GM23338 (cell line): ENCODE measurements around the gene CENPE. TPM values are rescaled to one million over a fixed set of nuclear protein-coding genes. Genes with fewer than 3 reads are reported as not detected.
"Not testable (repeated sequence)": the region's sequence is repeated elsewhere in the genome, so short reads cannot be mapped to it uniquely, and the experiment has no call there.

ENCODE experiments used
- ATAC-seq: fragments of 200-7000 bp; cut with Tn5 transposase; 3 replicates; pipeline ENCODE4 v1.9.1; 2020
- DNase-seq: peaks from one replicate; pipeline ENCODE4 v3.0.0-alpha.2; 2015; ENCODE audit warnings: low spot score
- H2AFZ ChIP-seq: fragments of 200-600 bp; sonication (generic); 2 replicates; pipeline ENCODE4 v1.8.0; 2016; ENCODE audit warnings: antibody characterized with exemption, mild to moderate bottlenecking, moderate library complexity
- H3F3A ChIP-seq: fragments of 200-600 bp; sonication (generic); replicated peaks from 2 replicates; pipeline ENCODE4 v1.8.0; 2017; ENCODE audit warnings: antibody characterized with exemption, mixed run types, low read depth
- H3K27ac ChIP-seq: fragments of 200-600 bp; sonication (generic); 2 replicates; pipeline ENCODE4 v1.6.1; 2016; ENCODE audit warnings: low read depth
- H3K27me3 ChIP-seq: fragments of 200-600 bp; sonication (generic); 2 replicates; pipeline ENCODE4 v1.8.0; 2016; ENCODE audit warnings: mild to moderate bottlenecking, mixed run types, moderate library complexity; ENCODE audit not compliant: insufficient read depth
- H3K36me3 ChIP-seq: fragments of 200-600 bp; sonication (generic); 2 replicates; pipeline ENCODE4 v1.8.0; 2016; ENCODE audit warnings: mild to moderate bottlenecking; ENCODE audit not compliant: insufficient read depth
- H3K4me1 ChIP-seq: fragments of 200-600 bp; sonication (generic); 2 replicates; pipeline ENCODE4 v1.8.0; 2016; ENCODE audit warnings: mild to moderate bottlenecking, moderate library complexity; ENCODE audit not compliant: insufficient read depth
- H3K4me2 ChIP-seq: fragments of 200-600 bp; sonication (generic); 2 replicates; pipeline ENCODE4 v1.7.1; 2017; ENCODE audit warnings: mixed run types
- H3K4me3 ChIP-seq: fragments of 200-600 bp; sonication (generic); 2 replicates; pipeline ENCODE4 v1.6.1; 2016; ENCODE audit warnings: mixed run types
- H3K79me2 ChIP-seq: fragments of 200-600 bp; sonication (generic); replicated peaks from 2 replicates; pipeline ENCODE4 v1.8.0; 2017; ENCODE audit warnings: mild to moderate bottlenecking; ENCODE audit not compliant: insufficient read depth
- H3K9me2 ChIP-seq: fragments of 200-600 bp; sonication (generic); 2 replicates; pipeline ENCODE4 v1.8.0; 2017; ENCODE audit not compliant: insufficient read depth
- H4K20me1 ChIP-seq: fragments of 200-600 bp; sonication (generic); replicated peaks from 2 replicates; pipeline ENCODE4 v1.8.0; 2017; ENCODE audit warnings: mild to moderate bottlenecking; ENCODE audit not compliant: insufficient read depth
- H3K27ac Mint-ChIP-seq: 2 replicates; pipeline ENCODE4 v1.8.0; 2020; ENCODE audit warnings: inconsistent platforms, mild to moderate bottlenecking, moderate library complexity, mixed read lengths
- H3K27me3 Mint-ChIP-seq: 3 replicates; pipeline ENCODE4 v1.8.0; 2022; ENCODE audit warnings: low read depth, mild to moderate bottlenecking, moderate library complexity, mixed read lengths, inconsistent platforms; ENCODE audit not compliant: insufficient read depth, poor library complexity
- H3K36me3 Mint-ChIP-seq: 3 replicates; pipeline ENCODE4 v1.8.0; 2021; ENCODE audit warnings: low read depth, mild to moderate bottlenecking, inconsistent platforms, moderate library complexity, mixed read lengths
- H3K4me1 Mint-ChIP-seq: 3 replicates; pipeline ENCODE4 v1.8.0; 2020; ENCODE audit warnings: mild to moderate bottlenecking, inconsistent platforms, mixed read lengths
- H3K4me3 Mint-ChIP-seq: 3 replicates; pipeline ENCODE4 v1.8.0; 2021; ENCODE audit warnings: moderate library complexity, mild to moderate bottlenecking, inconsistent platforms, mixed read lengths
- H3K9me3 Mint-ChIP-seq: 3 replicates; pipeline ENCODE4 v1.8.0; 2020; ENCODE audit warnings: moderate library complexity, mild to moderate bottlenecking, inconsistent platforms, mixed read lengths
- ETS1 ChIP-seq: IDR thresholded peaks from 2 replicates; pipeline ENCODE4 v1.6.1; 2016; ENCODE audit warnings: antibody characterized with exemption
- EZH2 ChIP-seq: fragments of 200-600 bp; sonication (generic); IDR thresholded peaks from one replicate; pipeline ENCODE4 v1.8.0; 2017; ENCODE audit warnings: antibody characterized with exemption, mild to moderate bottlenecking, low read depth; ENCODE audit not compliant: unreplicated experiment
- JUNB ChIP-seq: IDR thresholded peaks from one replicate; pipeline ENCODE4 v1.6.1; 2016; ENCODE audit warnings: antibody characterized with exemption; ENCODE audit not compliant: unreplicated experiment
- NANOG ChIP-seq: IDR thresholded peaks from 2 replicates; pipeline ENCODE4 v1.6.1; 2016; ENCODE audit warnings: antibody characterized with exemption, borderline replicate concordance
- POLR2AphosphoS5 ChIP-seq: IDR thresholded peaks from 2 replicates; pipeline ENCODE4 v1.6.1; 2016; ENCODE audit warnings: antibody characterized with exemption, low read depth
- REST ChIP-seq: IDR thresholded peaks from one replicate; pipeline ENCODE4 v1.6.1; 2018; ENCODE audit warnings: antibody characterized with exemption; ENCODE audit not compliant: unreplicated experiment
- STAT1 ChIP-seq: IDR thresholded peaks from one replicate; pipeline ENCODE4 v1.6.1; 2016; ENCODE audit warnings: antibody characterized with exemption; ENCODE audit not compliant: unreplicated experiment
- ZNF114 ChIP-seq: fragments of 250-450 bp; sonication (Bioruptor Pico); IDR thresholded peaks from 2 replicates; pipeline ENCODE4 v1.5.0; 2020; ENCODE audit warnings: mild to moderate bottlenecking, moderate library complexity
- ZNF462 ChIP-seq: fragments of 250-450 bp; sonication (Bioruptor Pico); IDR thresholded peaks from 2 replicates; pipeline ENCODE4 v1.5.0; 2020; ENCODE audit warnings: mild to moderate bottlenecking, moderate library complexity
- polyA plus RNA-seq: library from polyadenylated mRNA; unstranded; fragments of >200 nt; fragmentation: Nextera tagmentation; extraction: Ambion mirVana; gene quantifications from 2 replicates; pipeline ENCODE4 v1.2.1, GENCODE V29; 2016
- total RNA-seq: library from RNA; depleted of rRNA; stranded (reverse); fragments of >200 nt; shearing (Covaris generic); gene quantifications from 2 replicates; pipeline ENCODE4 v1.2.3, GENCODE V29; 2014

CENPE gene
- total and polyA plus RNA-seq, 2 experiments from 2014 or later, result 42.2 to 46.7 TPM

- no peak overlapping the region for H3K27ac ChIP-seq
- Mint-ChIP-seq H3K4me3 (no peak overlapping the region), H3K27ac (no peak overlapping the region), H3K9me3 (no peaks in the 10 kb centered on the region), H3K27me3 (no peaks in the 10 kb centered on the region), H3K4me1 (no peaks in the 10 kb centered on the region), H3K36me3 (peaks cover 47% of the 10 kb centered on the region)
- DNase-seq (no peak), ATAC-seq (no peak)
- H2AFZ ChIP-seq, result no peak overlapping the region
- H3K4me1 ChIP-seq, result no peaks in the 10 kb centered on the region
- H3K9me2 ChIP-seq, result no peaks in the 10 kb centered on the region
- no peaks in the 10 kb centered on the region for H3K27me3 ChIP-seq
- no peak overlapping the region for H3K4me2 ChIP-seq
- peaks cover 12% of the 10 kb centered on the region; the same call in 1 of the 2 replicates for H3K36me3 ChIP-seq
- TF ChIP-seq STAT1 (no peak), ZNF114 (no peak), REST (no peak), JUNB (no peak), POLR2AphosphoS5 (no peak), ETS1 (no peak), EZH2 (no peak), NANOG (no peak), ZNF462 (CRISPR knock-in tag) (no peak)
- H4K20me1 ChIP-seq, result no peaks in the 10 kb centered on the region
- peaks cover 34% of the 10 kb centered on the region for H3K79me2 ChIP-seq
- no peaks in the 10 kb centered on the region for H3F3A ChIP-seq
- no peak overlapping the region for H3K4me3 ChIP-seq
These were observed 27.1 kb downstream of the CENPE start for GRCh38 chr4:103171006-103171405.

DNA sequence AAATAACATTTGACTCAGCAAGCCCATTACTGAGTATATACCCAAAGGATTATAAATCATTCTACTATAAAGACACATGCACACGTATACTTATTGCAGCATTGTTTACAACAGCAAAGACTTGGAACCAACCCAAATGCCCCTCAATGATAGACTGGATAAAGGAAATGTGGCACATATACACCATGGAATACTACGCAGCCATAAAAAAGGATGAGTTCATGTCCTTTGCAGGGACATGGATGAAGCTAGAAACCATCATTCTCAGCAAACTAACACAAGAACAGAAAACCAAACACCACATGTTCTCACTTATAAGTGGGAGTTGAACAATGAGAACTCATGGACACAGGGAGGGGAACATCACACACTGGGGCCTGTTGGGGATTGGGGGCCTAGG, 28.4 kb downstream of the CENPE start:
- H3K79me2 ChIP-seq, result peaks cover 34% of the 10 kb centered on the region
- not testable (repeated sequence) for H3F3A ChIP-seq, ATAC-seq, H3K4me3 Mint-ChIP-seq, H3K27ac ChIP-seq, H3K9me2 ChIP-seq, H2AFZ ChIP-seq, H3K4me1 ChIP-seq, H3K27ac Mint-ChIP-seq, H3K9me3 Mint-ChIP-seq, H3K4me2 ChIP-seq, DNase-seq, H3K27me3 Mint-ChIP-seq, H3K27me3 ChIP-seq, H3K4me3 ChIP-seq, H3K36me3 ChIP-seq, H4K20me1 ChIP-seq, H3K4me1 Mint-ChIP-seq
- peaks cover 42% of the 10 kb centered on the region for H3K36me3 Mint-ChIP-seq
